GM12878 (cell line): ENCODE data around the gene MFSD11. TPM values are rescaled to one million over a fixed set of nuclear protein-coding genes. Genes with fewer than 3 reads are reported as not detected.

Experiments used
- ATAC-seq: fragments of 200-7000 bp; cut with Tn5 transposase; 3 replicates; pipeline ENCODE4 v1.9.1; 2020; ENCODE audit warnings: mild to moderate bottlenecking, moderate library complexity
- BruUV-seq: library from RNA; stranded (reverse); fragments of 400-500 nt; replicated peaks from 2 replicates; lab custom pipeline; 2021; lab: Mats Ljungman, UMichigan
- CTCF ChIA-PET: fragments of 300-600 bp; sonication (Branson Sonifier 250); formaldehyde crosslinking; extraction: SDS; loops from one replicate; lab custom pipeline; 2021; ENCODE audit warnings: inconsistent platforms; lab: Yijun Ruan, JAX
- POLR2A ChIA-PET: fragments of 350-600 bp; formaldehyde crosslinking; extraction: SDS; loops from one replicate; lab custom pipeline; 2021; ENCODE audit warnings: inconsistent platforms; lab: Charles Lee
- RAD21 ChIA-PET: fragments of 300-600 bp; sonication (Branson Sonifier 250); formaldehyde crosslinking; loops from one replicate; lab custom pipeline; 2023; ENCODE audit warnings: antibody characterized with exemption; ENCODE audit not compliant: unreplicated experiment; lab: Charles Lee
- SMC1A ChIA-PET: fragments of 300-600 bp; sonication (Branson Sonifier 250); formaldehyde crosslinking; loops from one replicate; lab custom pipeline; 2023; ENCODE audit not compliant: unreplicated experiment, uncharacterized antibody; lab: Charles Lee
- DNase-seq: peaks from one replicate; pipeline ENCODE4 v3.0.0-alpha.2; 2011; ENCODE audit warnings: low read depth, low spot score
- FAIRE-seq: peaks from 3 replicates; lab custom pipeline; 2011; peaks lifted over from hg19 to GRCh38; lab: Jason Lieb, UNC
- H2AFZ ChIP-seq: 2 replicates; pipeline ENCODE4 v1.6.0; 2011; ENCODE audit warnings: low read depth, low read length, control low read depth; ENCODE audit not compliant: control insufficient read depth
- H3K27ac ChIP-seq: 2 replicates; pipeline ENCODE4 v1.5.1; 2011; ENCODE audit warnings: control low read depth; ENCODE audit not compliant: control insufficient read depth, insufficient read depth
- H3K27me3 ChIP-seq, 2 experiments: replicated peaks in 1 of 2; 2 replicates each; pipeline versions ENCODE4 v1.6.0 to v1.6.1; 2011; ENCODE audit warnings: low read length in 1 of 2; ENCODE audit not compliant: control insufficient read depth in 2 of 2, insufficient read depth in 2 of 2
- H3K36me3 ChIP-seq, 2 experiments: 2 replicates each; pipeline ENCODE4 v1.5.1; 2011; ENCODE audit warnings: low read length in 1 of 2; ENCODE audit not compliant: control insufficient read depth in 2 of 2, insufficient read depth in 2 of 2
- H3K4me1 ChIP-seq: 2 replicates; pipeline ENCODE4 v1.6.1; 2011; ENCODE audit warnings: mild to moderate bottlenecking, low read length, moderate library complexity, mixed read lengths; ENCODE audit not compliant: control insufficient read depth, insufficient read depth
- H3K4me2 ChIP-seq: 2 replicates; pipeline ENCODE4 v1.6.0; 2011; ENCODE audit warnings: control low read depth; ENCODE audit not compliant: control insufficient read depth, insufficient read depth
- H3K4me3 ChIP-seq: fragments of 200-600 bp; sonication (generic); 2 replicates; pipeline ENCODE4 v1.5.1; 2016
- H3K79me2 ChIP-seq: 2 replicates; pipeline ENCODE4 v1.6.0; 2011; ENCODE audit warnings: low read length; ENCODE audit not compliant: control insufficient read depth, insufficient read depth
- H3K9ac ChIP-seq: 2 replicates; pipeline ENCODE4 v1.8.0; 2011; ENCODE audit warnings: low read length, control low read depth, mixed read lengths; ENCODE audit not compliant: control insufficient read depth, insufficient read depth
- H3K9me3 ChIP-seq: replicated peaks from 3 replicates; pipeline ENCODE4 v1.5.1; 2011; ENCODE audit warnings: mild to moderate bottlenecking, low read length; ENCODE audit not compliant: control insufficient read depth, insufficient read depth
- H4K20me1 ChIP-seq: 2 replicates; pipeline ENCODE4 v1.6.0; 2011; ENCODE audit not compliant: control insufficient read depth, insufficient read depth
- ATF3 ChIP-seq: IDR thresholded peaks from 2 replicates; pipeline ENCODE4 v1.6.1; 2011; ENCODE audit warnings: low read depth, mild to moderate bottlenecking, low read length, moderate library complexity, borderline replicate concordance; ENCODE audit errors: extremely low read depth
- CHD1 ChIP-seq: IDR thresholded peaks from 2 replicates; pipeline ENCODE4 v1.6.1; 2012; ENCODE audit warnings: low read depth, low read length, improper control_type of control experiment
- E4F1 ChIP-seq: fragments of 450-650 bp; IDR thresholded peaks from 2 replicates; pipeline ENCODE4 v1.6.1; 2018; ENCODE audit warnings: borderline replicate concordance, mild to moderate bottlenecking; ENCODE audit not compliant: partially characterized antibody
- FOXM1 ChIP-seq: IDR thresholded peaks from 2 replicates; pipeline ENCODE4 v1.6.1; 2012; ENCODE audit warnings: low read depth, mild to moderate bottlenecking, inconsistent platforms, low read length, moderate library complexity
- HDAC2 ChIP-seq: fragments of 200-600 bp; sonication (generic); IDR thresholded peaks from 2 replicates; pipeline ENCODE4 v1.6.1; 2017
- MTA3 ChIP-seq: IDR thresholded peaks from 2 replicates; pipeline ENCODE4 v1.6.1; 2012; ENCODE audit warnings: low read length, inconsistent platforms, borderline replicate concordance
- NFYB ChIP-seq: IDR thresholded peaks from 2 replicates; pipeline ENCODE4 v1.6.1; 2011; ENCODE audit warnings: low read depth, mild to moderate bottlenecking, low read length, improper control_type of control experiment, moderate library complexity; ENCODE audit not compliant: insufficient read depth
- STAT3 ChIP-seq: IDR thresholded peaks from 2 replicates; pipeline ENCODE4 v1.6.1; 2011; ENCODE audit warnings: low read depth, low read length, improper control_type of control experiment
- ZNF687 ChIP-seq: fragments of 450-650 bp; IDR thresholded peaks from 2 replicates; pipeline ENCODE4 v1.6.1; 2017; ENCODE audit warnings: mild to moderate bottlenecking, moderate library complexity
- WGBS: methylation state at CpG from one replicate; pipeline ENCODE4 v1.1.6; 2016; ENCODE audit warnings: low lambda C conversion rate; ENCODE audit not compliant: insufficient replicate concordance, insufficient coverage; ENCODE audit errors: missing lambda C conversion rate; 5-methylcytosine and 5-hydroxymethylcytosine counted together
- in situ Hi-C: fragments of 300-500 bp; cut with MboI; formaldehyde crosslinking; loops from 9 replicates; pipeline ENCODE4 v1.14.3; 2018; ENCODE audit warnings: mixed read lengths
- intact Hi-C: fragments of 100-400 bp; cut with micrococcal nuclease; formaldehyde crosslinking; loops from one replicate; pipeline ENCODE4 v1.14.2; 2022; ENCODE audit not compliant: unreplicated experiment
- polyA plus RNA-seq, 11 experiments: library from polyadenylated mRNA; depleted of rRNA in 4 of 11; unstranded in 6 of 11; stranded (reverse) in 5 of 11; fragments of >200 nt; fragmentation: Nextera tagmentation in 4 of 11; fragmentation: Illumina TruSeq in 1 of 11; extraction: Ambion mirVana in 4 of 11; extraction: Trizol in 1 of 11; gene quantifications; 1 replicate in 1 of 11; 2 replicates in 10 of 11; pipeline versions ENCODE4 v1.2.1 to v1.2.3, GENCODE V29; 2011 to 2016; ENCODE audit warnings: inconsistent platforms in 2 of 11, missing spikeins in 2 of 11, low read depth in 1 of 11
- total RNA-seq, 4 experiments: library from RNA; depleted of rRNA in 3 of 4; stranded (reverse); fragments of >200 nt in 3 of 4; fragmentation: Illumina TruSeq in 1 of 4; extraction: Trizol in 1 of 4; gene quantifications; 2 replicates each; pipeline versions ENCODE4 v1.2.1 to v1.2.3, GENCODE V29; 2013 to 2021

The MFSD11 gene
- total and polyA plus RNA-seq, 10 of the 15 experiments (the other 5 are each of a cell fraction or from before 2014, with no cell fraction given), result 11.0 to 19.4 (median 15.5) TPM

GRCh38 chr17:76811834-76812233, 73.9 kb downstream of the MFSD11 start:
- Histone ChIP-seq H3K27ac (no peak overlapping the region), H3K79me2 (no peaks in the 10 kb centered on the region), H3K36me3 (no peaks in the 10 kb centered on the region), H3K4me3 (no peak overlapping the region), H2AFZ (no peak overlapping the region), H3K4me2 (no peak overlapping the region), H3K9ac (no peak overlapping the region), H3K9me3 (no peaks in the 10 kb centered on the region), H3K27me3 (no peaks in the 10 kb centered on the region), H4K20me1 (no peaks in the 10 kb centered on the region), H3K4me1 (no peaks in the 10 kb centered on the region)
- no peak for TF ChIP-seq STAT3
- TF ChIP-seq MTA3, result no peak
- TF ChIP-seq E4F1, result no peak
- no peak for TF ChIP-seq ZNF687
- TF ChIP-seq FOXM1, result no peak
- no peak for TF ChIP-seq ATF3
- no peak for TF ChIP-seq NFYB
- TF ChIP-seq HDAC2, result no peak
- no peak for TF ChIP-seq CHD1
- no TSS peak for BruUV-seq
- in situ Hi-C loops (no loop called here), intact Hi-C loops (no loop called here)
- ChIA-PET RAD21 (no interaction called here), POLR2A (interaction anchor here (0.6 kb wide), 1 partner anchor 883 kb away, joined by 4 read pairs; no protein-coding TSS in a partner anchor), SMC1A (interaction anchor here (0.5 kb wide), 1 partner anchor 79 kb away, joined by 3 read pairs; no protein-coding TSS in a partner anchor), CTCF (interaction anchor here (1.0 kb wide), 1 partner anchor 345 kb away, joined by 3 read pairs; no protein-coding TSS in a partner anchor)
- ATAC-seq (no peak), FAIRE-seq (no peak), DNase-seq (no peak)
- WGBS, result 24% methylated on average over 5 of the region's 5 CpGs
